OCI-LY1 (cell line): Measurements from ENCODE around the gene TTPAL.

Experiments used
- EZH2 ChIP-seq: fragments of 200-600 bp; sonication (generic), shearing (Covaris generic); IDR thresholded peaks from 2 replicates; pipeline ENCODE4 v1.8.0; 2017; ENCODE audit warnings: borderline replicate concordance, mixed run types, mild to moderate bottlenecking, antibody characterized with exemption, low read length, moderate library complexity, mixed read lengths
- TF ChIP-seq, protein P1 (sequence below): fragments of 200-600 bp; sonication (generic), shearing (Covaris generic); IDR thresholded peaks from 2 replicates; pipeline ENCODE4 v1.5.1; 2017; ENCODE audit warnings: mild to moderate bottlenecking, antibody characterized with exemption, low read length, moderate library complexity, mixed read lengths

DNA sequence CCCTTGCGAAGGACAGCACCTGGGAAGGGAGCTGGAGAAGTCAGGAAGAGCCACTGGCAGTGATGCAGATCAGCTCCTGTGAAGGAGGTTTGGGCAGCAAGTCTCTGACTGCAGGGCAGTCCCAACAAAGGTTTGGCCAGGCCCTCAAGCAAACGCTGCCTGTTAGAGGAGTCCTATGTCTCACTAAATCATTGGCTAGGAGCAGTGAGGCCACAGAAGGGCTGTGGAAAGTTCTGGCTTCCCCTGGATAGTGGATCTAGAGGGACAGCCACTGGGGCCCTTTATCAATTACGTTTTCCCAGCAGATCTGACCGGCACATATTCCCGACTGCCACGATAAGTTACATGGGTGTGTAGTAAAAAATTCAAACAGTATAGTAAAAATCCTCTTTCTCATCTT lies 2.5 kb downstream of the TTPAL start:
- TF ChIP-seq, protein P1, sequence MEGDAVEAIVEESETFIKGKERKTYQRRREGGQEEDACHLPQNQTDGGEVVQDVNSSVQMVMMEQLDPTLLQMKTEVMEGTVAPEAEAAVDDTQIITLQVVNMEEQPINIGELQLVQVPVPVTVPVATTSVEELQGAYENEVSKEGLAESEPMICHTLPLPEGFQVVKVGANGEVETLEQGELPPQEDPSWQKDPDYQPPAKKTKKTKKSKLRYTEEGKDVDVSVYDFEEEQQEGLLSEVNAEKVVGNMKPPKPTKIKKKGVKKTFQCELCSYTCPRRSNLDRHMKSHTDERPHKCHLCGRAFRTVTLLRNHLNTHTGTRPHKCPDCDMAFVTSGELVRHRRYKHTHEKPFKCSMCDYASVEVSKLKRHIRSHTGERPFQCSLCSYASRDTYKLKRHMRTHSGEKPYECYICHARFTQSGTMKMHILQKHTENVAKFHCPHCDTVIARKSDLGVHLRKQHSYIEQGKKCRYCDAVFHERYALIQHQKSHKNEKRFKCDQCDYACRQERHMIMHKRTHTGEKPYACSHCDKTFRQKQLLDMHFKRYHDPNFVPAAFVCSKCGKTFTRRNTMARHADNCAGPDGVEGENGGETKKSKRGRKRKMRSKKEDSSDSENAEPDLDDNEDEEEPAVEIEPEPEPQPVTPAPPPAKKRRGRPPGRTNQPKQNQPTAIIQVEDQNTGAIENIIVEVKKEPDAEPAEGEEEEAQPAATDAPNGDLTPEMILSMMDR = no peak
- TF ChIP-seq EZH2 = no peak
